ENCODE results near the gene TAB2.

TAB2 gene

DNA sequence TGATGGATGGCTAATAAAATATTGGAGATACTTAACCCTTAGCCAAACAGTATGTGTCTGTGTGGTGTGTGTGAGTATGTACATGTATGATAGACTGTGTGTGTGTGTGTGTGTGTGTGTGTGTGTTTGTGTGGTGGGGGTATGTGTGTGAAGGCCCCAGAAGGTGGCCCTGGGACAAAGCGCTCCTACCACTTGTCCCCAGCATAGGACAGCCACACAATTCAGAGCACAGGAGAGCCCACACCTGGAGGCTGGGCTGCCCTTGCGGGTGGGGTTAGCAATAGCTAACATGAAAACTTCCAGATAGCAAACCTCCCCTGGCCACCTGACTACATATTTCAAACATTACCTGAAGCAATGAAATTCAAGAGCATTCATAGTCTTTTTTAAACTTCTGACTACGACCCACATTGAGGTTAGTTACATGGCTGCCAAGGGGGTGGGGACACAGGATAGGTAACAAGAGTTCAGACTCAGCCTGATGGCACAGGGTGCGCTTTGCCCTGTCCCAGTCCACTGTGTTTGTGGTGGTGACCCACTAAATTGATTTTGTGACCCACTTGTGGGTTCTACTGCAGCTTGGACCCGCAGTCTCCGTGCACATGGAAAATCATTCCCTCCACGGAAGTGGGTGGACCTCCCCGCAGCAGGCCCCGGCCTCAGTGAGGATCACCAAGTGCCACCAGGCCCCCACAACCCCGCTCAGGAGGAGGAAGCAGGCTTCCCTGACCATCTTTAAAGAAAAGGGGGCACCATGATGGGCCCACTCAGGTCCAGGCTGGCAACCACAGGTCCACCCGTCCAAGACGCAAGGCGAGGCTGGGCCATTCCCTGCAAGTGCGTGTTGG, 132.5 kb downstream of the TAB2 start:
- TF ChIP-seq SIN3A (IDR thresholded peaks at IDR 0.05; ENCODE audit: borderline replicate concordance, insufficient read depth, low read length) (no peak), POLR2AphosphoS5 (IDR thresholded peaks at IDR 0.05; ENCODE audit: low read depth, low read length) (no peak), FOXP2 (optimal IDR thresholded peaks at IDR 0.05; ENCODE audit: borderline replicate concordance, extremely low read depth, extremely low read length, insufficient read depth) (no peak), TAF1 (IDR thresholded peaks at IDR 0.05; ENCODE audit: borderline replicate concordance, insufficient read depth, low read length) (no peak)
- TF ChIP-seq, protein P1, sequence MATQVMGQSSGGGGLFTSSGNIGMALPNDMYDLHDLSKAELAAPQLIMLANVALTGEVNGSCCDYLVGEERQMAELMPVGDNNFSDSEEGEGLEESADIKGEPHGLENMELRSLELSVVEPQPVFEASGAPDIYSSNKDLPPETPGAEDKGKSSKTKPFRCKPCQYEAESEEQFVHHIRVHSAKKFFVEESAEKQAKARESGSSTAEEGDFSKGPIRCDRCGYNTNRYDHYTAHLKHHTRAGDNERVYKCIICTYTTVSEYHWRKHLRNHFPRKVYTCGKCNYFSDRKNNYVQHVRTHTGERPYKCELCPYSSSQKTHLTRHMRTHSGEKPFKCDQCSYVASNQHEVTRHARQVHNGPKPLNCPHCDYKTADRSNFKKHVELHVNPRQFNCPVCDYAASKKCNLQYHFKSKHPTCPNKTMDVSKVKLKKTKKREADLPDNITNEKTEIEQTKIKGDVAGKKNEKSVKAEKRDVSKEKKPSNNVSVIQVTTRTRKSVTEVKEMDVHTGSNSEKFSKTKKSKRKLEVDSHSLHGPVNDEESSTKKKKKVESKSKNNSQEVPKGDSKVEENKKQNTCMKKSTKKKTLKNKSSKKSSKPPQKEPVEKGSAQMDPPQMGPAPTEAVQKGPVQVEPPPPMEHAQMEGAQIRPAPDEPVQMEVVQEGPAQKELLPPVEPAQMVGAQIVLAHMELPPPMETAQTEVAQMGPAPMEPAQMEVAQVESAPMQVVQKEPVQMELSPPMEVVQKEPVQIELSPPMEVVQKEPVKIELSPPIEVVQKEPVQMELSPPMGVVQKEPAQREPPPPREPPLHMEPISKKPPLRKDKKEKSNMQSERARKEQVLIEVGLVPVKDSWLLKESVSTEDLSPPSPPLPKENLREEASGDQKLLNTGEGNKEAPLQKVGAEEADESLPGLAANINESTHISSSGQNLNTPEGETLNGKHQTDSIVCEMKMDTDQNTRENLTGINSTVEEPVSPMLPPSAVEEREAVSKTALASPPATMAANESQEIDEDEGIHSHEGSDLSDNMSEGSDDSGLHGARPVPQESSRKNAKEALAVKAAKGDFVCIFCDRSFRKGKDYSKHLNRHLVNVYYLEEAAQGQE (IDR thresholded peaks at IDR 0.05; ENCODE audit: insufficient read depth in 1 of 2, low read depth in 2 of 2, low read length in 2 of 2) = no peak

DNA sequence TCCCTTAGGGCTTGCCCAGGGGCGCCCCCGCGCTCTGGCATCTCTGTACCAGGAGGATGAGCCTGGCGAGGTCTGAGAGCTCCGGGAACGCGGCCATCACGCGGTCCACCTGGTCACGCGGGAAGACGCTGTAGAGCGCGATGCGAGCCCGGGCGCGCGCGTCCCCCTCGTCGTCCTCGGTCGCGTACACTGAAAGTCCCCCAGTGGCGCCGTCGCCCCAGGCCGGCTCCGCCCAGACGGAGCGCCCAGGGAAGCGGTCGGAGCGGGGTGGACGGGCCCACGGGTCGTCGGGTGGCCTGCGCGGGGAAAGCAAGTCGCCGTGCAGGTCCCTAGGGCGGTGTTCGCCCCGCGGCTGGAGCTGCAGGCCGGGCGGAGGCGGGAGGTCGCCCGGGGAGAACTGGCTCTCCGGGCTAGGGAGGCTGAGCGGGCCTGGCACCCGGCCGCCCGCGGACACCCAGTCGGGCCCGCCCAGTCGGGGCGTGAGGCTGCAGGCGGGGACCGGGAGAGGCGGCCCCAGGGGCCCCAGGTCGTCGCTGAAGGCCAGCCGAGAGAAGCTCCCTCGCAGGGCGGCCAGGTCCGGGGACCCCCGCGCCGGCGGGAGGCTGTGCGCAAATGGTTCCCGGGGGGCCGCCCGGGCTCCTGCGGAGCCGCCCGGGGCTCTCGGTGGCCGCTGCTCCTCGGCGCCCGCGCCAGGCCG, 133.3 kb downstream of the TAB2 start:
- TF ChIP-seq, protein P1 (IDR thresholded peaks at IDR 0.05; ENCODE audit: insufficient read depth in 1 of 2, low read depth in 2 of 2, low read length in 2 of 2) = no peak
- TF ChIP-seq TAF1 (IDR thresholded peaks at IDR 0.05; ENCODE audit: borderline replicate concordance, insufficient read depth, low read length) (no peak), FOXP2 (optimal IDR thresholded peaks at IDR 0.05; ENCODE audit: borderline replicate concordance, extremely low read depth, extremely low read length, insufficient read depth) (no peak), POLR2AphosphoS5 (IDR thresholded peaks at IDR 0.05; ENCODE audit: low read depth, low read length) (no peak), SIN3A (IDR thresholded peaks at IDR 0.05; ENCODE audit: borderline replicate concordance, insufficient read depth, low read length) (no peak)

DNA sequence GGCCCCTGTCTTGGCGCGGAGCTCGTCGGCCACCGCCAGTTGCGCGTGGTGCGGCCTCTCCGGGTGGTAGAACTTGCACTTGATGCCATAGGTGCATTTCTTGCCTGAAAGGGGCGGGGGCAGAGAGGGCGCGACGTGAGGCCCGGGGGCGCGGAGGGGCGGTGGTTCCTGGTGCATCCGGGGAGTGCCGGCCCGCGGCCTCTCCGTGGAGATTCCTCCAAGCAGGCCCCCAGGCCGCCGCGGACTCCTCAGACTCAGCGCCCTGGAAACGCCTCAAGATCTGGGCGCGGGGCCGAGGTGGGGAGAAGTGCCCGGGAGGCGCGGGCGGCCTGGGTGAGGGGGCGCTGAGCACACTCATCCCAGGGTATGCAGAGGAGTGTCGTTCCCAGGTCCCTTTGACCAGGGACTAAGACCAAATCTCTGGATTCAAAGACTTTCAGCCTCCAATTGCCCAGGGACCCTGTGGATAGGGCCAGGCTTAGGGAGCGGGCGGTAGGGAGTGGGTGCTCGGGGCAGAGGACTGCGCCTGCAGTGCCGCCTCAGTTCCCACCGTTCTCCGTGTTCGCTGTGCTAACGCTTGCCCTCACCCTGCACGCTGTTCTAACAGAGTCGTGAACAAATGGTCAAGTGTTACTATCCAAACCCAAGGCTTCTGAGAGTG, 134.0 kb downstream of the TAB2 start:
- TF ChIP-seq TAF1 (IDR thresholded peaks at IDR 0.05; ENCODE audit: borderline replicate concordance, insufficient read depth, low read length) (no peak), POLR2AphosphoS5 (IDR thresholded peaks at IDR 0.05; ENCODE audit: low read depth, low read length) (no peak), SIN3A (IDR thresholded peaks at IDR 0.05; ENCODE audit: borderline replicate concordance, insufficient read depth, low read length) (no peak), FOXP2 (optimal IDR thresholded peaks at IDR 0.05; ENCODE audit: borderline replicate concordance, extremely low read depth, extremely low read length, insufficient read depth) (no peak)
- TF ChIP-seq, protein P1 (IDR thresholded peaks at IDR 0.05; ENCODE audit: insufficient read depth in 1 of 2, low read depth in 2 of 2, low read length in 2 of 2) = no peak

DNA sequence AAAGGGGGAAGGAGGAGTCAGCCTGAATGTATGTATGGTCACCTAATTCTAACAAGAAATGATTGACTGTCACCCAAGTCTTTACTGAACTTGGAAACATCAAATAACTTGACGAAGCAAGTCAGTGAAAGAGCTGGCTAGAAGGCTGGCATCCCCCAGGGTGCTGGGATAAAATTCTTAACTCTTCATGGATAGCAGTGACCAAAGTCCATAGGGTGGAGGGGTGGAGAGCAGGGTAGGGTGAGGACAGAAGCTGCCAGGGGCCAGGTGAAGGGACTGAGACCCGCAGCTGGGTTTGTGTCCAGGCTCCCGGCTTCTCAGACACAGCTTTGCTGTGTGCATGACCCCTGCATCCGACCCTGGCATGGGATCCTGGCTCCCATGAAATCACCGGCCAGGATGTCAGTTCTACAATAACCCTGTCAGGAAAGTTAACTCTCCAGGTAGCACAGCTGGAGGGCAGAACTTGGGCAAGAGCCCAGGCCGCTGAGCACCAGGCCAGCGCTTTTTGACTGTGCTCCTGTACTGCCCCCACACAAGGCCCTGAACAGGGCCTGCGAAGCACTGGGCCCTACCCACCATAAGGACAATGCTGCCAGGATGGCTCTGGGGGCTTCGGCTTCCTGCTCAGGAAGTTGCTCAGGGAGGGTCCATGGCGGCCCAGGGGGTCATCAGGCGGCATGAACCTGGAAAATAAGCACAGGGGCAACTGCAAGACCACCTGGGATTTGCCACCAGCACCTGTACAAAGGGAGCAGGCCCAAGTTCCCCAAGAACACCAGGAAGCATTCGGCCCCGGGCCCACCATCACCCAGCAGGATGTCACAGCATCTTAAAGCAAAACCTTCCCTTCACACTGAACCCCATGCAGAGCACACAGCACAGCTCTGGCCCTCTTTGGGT, 134.8 kb downstream of the TAB2 start:
- no peak for TF ChIP-seq FOXP2 (optimal IDR thresholded peaks at IDR 0.05; ENCODE audit: borderline replicate concordance, extremely low read depth, extremely low read length, insufficient read depth)
- TF ChIP-seq SIN3A (IDR thresholded peaks at IDR 0.05; ENCODE audit: borderline replicate concordance, insufficient read depth, low read length) = no peak
- TF ChIP-seq, protein P1 (IDR thresholded peaks at IDR 0.05; ENCODE audit: insufficient read depth in 1 of 2, low read depth in 2 of 2, low read length in 2 of 2) = no peak
- no peak for TF ChIP-seq TAF1 (IDR thresholded peaks at IDR 0.05; ENCODE audit: borderline replicate concordance, insufficient read depth, low read length)
- TF ChIP-seq POLR2AphosphoS5 (IDR thresholded peaks at IDR 0.05; ENCODE audit: low read depth, low read length) = no peak
